IMR-90 (cell line): Measurements from ENCODE around the gene METTL22.

Source experiments
- MAFK ChIP-seq: IDR thresholded peaks from 2 replicates; pipeline ENCODE4 v1.6.1; 2012; ENCODE audit warnings: low read depth, low read length, improper control_type of control experiment
- MXI1 ChIP-seq: IDR thresholded peaks from 2 replicates; pipeline ENCODE4 v1.6.1; 2012; ENCODE audit warnings: low read depth, mild to moderate bottlenecking, low read length, moderate library complexity, borderline replicate concordance
- POLR2A ChIP-seq: IDR thresholded peaks from 2 replicates; pipeline ENCODE4 v1.6.1; 2012; ENCODE audit warnings: mild to moderate bottlenecking, low read depth, low read length
- RAD21 ChIP-seq: IDR thresholded peaks from 2 replicates; pipeline ENCODE4 v1.6.1; 2012; ENCODE audit warnings: low read length, improper control_type of control experiment
- SMC3 ChIP-seq: fragments of 150-350 bp; IDR thresholded peaks from 2 replicates; pipeline ENCODE4 v1.6.1; 2016; ENCODE audit warnings: low read depth, mild to moderate bottlenecking, antibody characterized with exemption, low read length, moderate library complexity
- TF ChIP-seq, protein P1 (sequence below): conservative IDR thresholded peaks from 2 replicates; pipeline ENCODE4 v1.5.1; 2012; ENCODE audit warnings: mild to moderate bottlenecking, low read depth, low read length, improper control_type of control experiment

DNA sequence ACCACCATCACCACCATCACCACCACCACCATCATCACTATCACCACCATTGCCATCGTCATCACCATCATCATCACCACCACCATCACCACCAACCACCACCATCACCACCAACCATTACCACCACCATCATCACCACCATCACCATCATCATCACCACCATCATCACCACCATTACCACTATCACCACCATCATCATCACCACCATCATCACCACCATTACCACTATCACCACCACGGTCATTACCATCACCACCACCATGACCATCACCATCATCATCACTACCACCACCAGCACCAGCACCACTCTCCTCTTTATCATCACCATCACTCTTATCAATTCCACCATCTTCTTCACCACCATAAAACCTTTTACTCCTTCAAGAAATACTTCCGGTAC is 30.0 kb upstream of the METTL22 start:
- TF ChIP-seq POLR2A (no peak), SMC3 (no peak), MXI1 (no peak), MAFK (no peak), RAD21 (no peak)
- TF ChIP-seq, protein P1, sequence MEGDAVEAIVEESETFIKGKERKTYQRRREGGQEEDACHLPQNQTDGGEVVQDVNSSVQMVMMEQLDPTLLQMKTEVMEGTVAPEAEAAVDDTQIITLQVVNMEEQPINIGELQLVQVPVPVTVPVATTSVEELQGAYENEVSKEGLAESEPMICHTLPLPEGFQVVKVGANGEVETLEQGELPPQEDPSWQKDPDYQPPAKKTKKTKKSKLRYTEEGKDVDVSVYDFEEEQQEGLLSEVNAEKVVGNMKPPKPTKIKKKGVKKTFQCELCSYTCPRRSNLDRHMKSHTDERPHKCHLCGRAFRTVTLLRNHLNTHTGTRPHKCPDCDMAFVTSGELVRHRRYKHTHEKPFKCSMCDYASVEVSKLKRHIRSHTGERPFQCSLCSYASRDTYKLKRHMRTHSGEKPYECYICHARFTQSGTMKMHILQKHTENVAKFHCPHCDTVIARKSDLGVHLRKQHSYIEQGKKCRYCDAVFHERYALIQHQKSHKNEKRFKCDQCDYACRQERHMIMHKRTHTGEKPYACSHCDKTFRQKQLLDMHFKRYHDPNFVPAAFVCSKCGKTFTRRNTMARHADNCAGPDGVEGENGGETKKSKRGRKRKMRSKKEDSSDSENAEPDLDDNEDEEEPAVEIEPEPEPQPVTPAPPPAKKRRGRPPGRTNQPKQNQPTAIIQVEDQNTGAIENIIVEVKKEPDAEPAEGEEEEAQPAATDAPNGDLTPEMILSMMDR: no peak
